ENCODE measurements around the gene RBFOX1.

The RBFOX1 gene

DNA sequence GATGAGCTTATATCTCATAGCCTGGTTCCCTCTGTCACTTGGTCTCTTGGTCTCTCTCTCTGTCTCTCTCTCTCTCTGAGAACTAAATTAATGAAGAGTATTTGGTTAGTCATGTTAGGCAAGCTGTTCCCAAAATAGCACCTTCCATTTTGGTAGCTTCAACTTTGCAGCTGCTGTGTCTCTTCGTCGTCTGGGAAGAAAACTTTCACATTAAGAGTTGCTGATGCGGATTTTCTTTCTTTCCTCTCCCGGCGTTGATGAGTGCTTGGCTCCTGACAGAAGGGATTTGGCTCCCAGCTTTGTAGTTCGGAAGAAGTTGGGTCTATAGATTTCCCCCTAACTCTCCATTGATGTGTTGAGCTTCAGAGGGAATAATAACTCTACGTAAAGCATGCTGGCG, at the start of gene RBFOX1:
Gene RBFOX1, plus strand, starts transcription at position 235 of the 400 bp plus-strand sequence.
- Histone ChIP-seq H3K9ac (ENCODE audit: low read depth in 1 of 2, low read length in 2 of 2) (no peak within 1 kb of the TSS), H3K4me3 (ENCODE audit: low read length in 2 of 2) (no peak within 1 kb of the TSS), H3K27me3 (ENCODE audit: control insufficient read depth in 2 of 2, insufficient read depth in 2 of 2, low read length in 2 of 2) (no peaks in the 10 kb centered on the region), H3K27ac (ENCODE audit: low read depth in 2 of 2, low read length in 2 of 2) (no peak within 1 kb of the TSS), H3K4me1 (ENCODE audit: control insufficient read depth in 2 of 2, insufficient read depth in 2 of 2, low read length in 2 of 2) (no peaks in the 10 kb centered on the region), H3K36me3 (ENCODE audit: control insufficient read depth in 2 of 2, insufficient read depth in 2 of 2, low read length in 2 of 2) (no peaks in the 10 kb centered on the region), H3K9me3 (ENCODE audit: control insufficient read depth in 2 of 2, low read length in 2 of 2) (no peaks in the 10 kb centered on the region)

DNA sequence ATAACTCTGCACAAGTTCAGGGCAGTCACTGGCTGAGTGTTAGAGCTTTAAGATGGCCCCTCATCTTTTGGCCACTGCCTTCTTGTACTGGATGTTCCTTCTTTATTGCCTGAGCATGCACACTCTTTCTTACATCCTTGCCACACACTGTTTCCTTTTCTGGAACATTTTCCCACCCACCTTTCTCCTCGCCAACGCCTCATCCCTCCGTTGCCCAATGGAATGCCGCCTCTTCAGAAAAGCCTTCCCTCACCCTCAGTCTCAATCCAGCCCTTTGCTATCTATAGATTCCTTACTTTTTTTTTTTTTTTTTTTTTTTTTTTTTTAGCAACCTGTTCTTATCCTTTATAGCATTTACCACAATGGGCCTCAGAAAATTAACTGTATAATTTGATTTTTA, 47.9 kb upstream of the RBFOX1 start:
- no peaks in the 10 kb centered on the region for H3K27me3 ChIP-seq (ENCODE audit: control insufficient read depth in 2 of 2, insufficient read depth in 2 of 2, low read length in 2 of 2)
- H3K9me3 ChIP-seq (ENCODE audit: control insufficient read depth in 2 of 2, low read length in 2 of 2), result no peaks in the 10 kb centered on the region
- H3K9ac ChIP-seq (ENCODE audit: low read depth in 1 of 2, low read length in 2 of 2), result no peak overlapping the region
- H3K4me3 ChIP-seq (ENCODE audit: low read length in 2 of 2), result no peak overlapping the region
- no peak overlapping the region for H3K27ac ChIP-seq (ENCODE audit: low read depth in 2 of 2, low read length in 2 of 2)
- no peaks in the 10 kb centered on the region for H3K36me3 ChIP-seq (ENCODE audit: control insufficient read depth in 2 of 2, insufficient read depth in 2 of 2, low read length in 2 of 2)
- no peaks in the 10 kb centered on the region for H3K4me1 ChIP-seq (ENCODE audit: control insufficient read depth in 2 of 2, insufficient read depth in 2 of 2, low read length in 2 of 2)

DNA sequence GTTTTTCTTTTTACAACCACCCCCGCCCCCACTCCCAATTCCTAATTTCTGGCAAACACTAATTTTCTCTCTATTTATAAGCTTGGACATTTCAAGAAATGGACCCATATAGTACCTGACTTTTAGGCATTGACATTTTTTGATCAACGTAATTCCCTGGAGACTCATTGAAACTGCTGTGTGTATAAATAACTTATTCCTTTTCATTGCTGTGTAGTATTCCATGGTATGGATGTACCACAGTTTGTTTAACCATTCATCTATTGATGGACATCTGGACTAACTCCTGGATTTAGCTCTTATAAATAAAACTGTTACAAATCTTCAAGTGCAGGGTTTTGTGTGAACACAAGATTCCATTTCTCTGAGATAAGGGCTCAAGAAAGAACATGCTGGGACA, 47.1 kb upstream of the RBFOX1 start:
- H3K9me3 ChIP-seq (ENCODE audit: control insufficient read depth in 2 of 2, low read length in 2 of 2), result no peaks in the 10 kb centered on the region
- H3K4me3 ChIP-seq (ENCODE audit: low read length in 2 of 2), result no peak overlapping the region
- H3K36me3 ChIP-seq (ENCODE audit: control insufficient read depth in 2 of 2, insufficient read depth in 2 of 2, low read length in 2 of 2), result no peaks in the 10 kb centered on the region
- H3K9ac ChIP-seq (ENCODE audit: low read depth in 1 of 2, low read length in 2 of 2), result no peak overlapping the region
- H3K4me1 ChIP-seq (ENCODE audit: control insufficient read depth in 2 of 2, insufficient read depth in 2 of 2, low read length in 2 of 2), result no peaks in the 10 kb centered on the region
- H3K27ac ChIP-seq (ENCODE audit: low read depth in 2 of 2, low read length in 2 of 2), result no peak overlapping the region
- no peaks in the 10 kb centered on the region for H3K27me3 ChIP-seq (ENCODE audit: control insufficient read depth in 2 of 2, insufficient read depth in 2 of 2, low read length in 2 of 2)

DNA sequence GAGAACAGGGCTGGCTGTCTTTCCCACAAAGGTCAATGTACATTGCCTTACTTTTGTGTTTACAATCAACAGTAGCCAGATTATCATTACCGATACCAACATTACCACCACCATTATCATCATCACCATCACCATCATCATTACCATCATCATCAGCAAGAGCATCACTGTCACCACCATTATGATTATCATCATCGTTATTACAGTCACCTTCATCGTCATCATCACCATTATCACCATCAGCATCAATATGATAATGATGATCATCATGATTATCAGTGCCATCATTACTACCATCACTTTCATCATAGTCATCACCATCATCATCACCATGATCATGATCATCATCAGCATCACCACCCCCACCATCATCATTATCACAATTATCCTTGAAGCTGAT, 43.3 kb upstream of the RBFOX1 start:
- no peak overlapping the region for H3K9ac ChIP-seq (ENCODE audit: low read depth in 1 of 2, low read length in 2 of 2)
- no peaks in the 10 kb centered on the region for H3K36me3 ChIP-seq (ENCODE audit: control insufficient read depth in 2 of 2, insufficient read depth in 2 of 2, low read length in 2 of 2)
- H3K4me3 ChIP-seq (ENCODE audit: low read length in 2 of 2), result no peak overlapping the region
- H3K27ac ChIP-seq (ENCODE audit: low read depth in 2 of 2, low read length in 2 of 2), result no peak overlapping the region
- H3K9me3 ChIP-seq (ENCODE audit: control insufficient read depth in 2 of 2, low read length in 2 of 2), result no peaks in the 10 kb centered on the region
- H3K4me1 ChIP-seq (ENCODE audit: control insufficient read depth in 2 of 2, insufficient read depth in 2 of 2, low read length in 2 of 2), result no peaks in the 10 kb centered on the region
- no peaks in the 10 kb centered on the region for H3K27me3 ChIP-seq (ENCODE audit: control insufficient read depth in 2 of 2, insufficient read depth in 2 of 2, low read length in 2 of 2)

DNA sequence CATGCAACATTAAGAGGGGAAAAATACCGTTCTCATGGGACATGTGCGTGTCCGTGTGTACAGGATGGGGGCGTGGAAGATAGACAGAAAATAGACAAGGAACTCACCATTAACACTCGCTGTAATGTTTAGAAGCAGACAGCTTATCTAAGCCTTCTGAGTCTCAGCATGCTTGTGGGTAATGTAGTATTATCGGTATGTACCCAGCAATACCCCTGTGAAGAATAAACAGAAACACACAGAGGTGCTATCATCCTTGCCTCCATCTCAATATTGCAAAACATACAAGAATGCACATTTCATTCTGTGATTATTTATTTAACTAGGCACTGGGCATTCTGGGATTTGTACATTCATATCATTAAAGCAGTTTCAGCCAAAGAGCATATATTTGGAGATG, 42.0 kb upstream of the RBFOX1 start:
- no peaks in the 10 kb centered on the region for H3K4me1 ChIP-seq (ENCODE audit: control insufficient read depth in 2 of 2, insufficient read depth in 2 of 2, low read length in 2 of 2)
- no peaks in the 10 kb centered on the region for H3K9me3 ChIP-seq (ENCODE audit: control insufficient read depth in 2 of 2, low read length in 2 of 2)
- H3K4me3 ChIP-seq (ENCODE audit: low read length in 2 of 2), result no peak overlapping the region
- H3K27ac ChIP-seq (ENCODE audit: low read depth in 2 of 2, low read length in 2 of 2), result no peak overlapping the region
- no peak overlapping the region for H3K9ac ChIP-seq (ENCODE audit: low read depth in 1 of 2, low read length in 2 of 2)
- no peaks in the 10 kb centered on the region for H3K27me3 ChIP-seq (ENCODE audit: control insufficient read depth in 2 of 2, insufficient read depth in 2 of 2, low read length in 2 of 2)
- no peaks in the 10 kb centered on the region for H3K36me3 ChIP-seq (ENCODE audit: control insufficient read depth in 2 of 2, insufficient read depth in 2 of 2, low read length in 2 of 2)

DNA sequence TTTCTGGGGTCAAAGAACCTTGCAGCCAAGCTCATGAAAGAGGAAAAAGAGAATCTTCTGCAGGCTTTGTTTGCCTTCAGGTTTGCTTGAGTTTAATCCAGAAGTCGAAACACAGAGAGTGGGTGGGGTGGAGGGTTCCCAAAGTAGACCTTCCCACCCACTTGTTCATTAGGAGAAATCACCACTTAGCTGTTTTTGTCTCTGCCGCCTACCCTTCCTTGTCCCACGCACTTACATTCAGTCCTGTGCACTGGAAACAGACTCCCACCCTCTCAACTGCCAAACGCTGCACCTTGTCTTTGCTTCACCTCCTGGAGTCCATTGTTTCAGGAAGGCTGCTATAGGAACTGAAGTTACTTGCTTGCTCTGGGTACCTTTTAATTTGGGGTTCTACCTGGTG, 38.6 kb upstream of the RBFOX1 start:
- Histone ChIP-seq H3K9ac (ENCODE audit: low read depth in 1 of 2, low read length in 2 of 2) (no peak overlapping the region), H3K27me3 (ENCODE audit: control insufficient read depth in 2 of 2, insufficient read depth in 2 of 2, low read length in 2 of 2) (no peaks in the 10 kb centered on the region), H3K36me3 (ENCODE audit: control insufficient read depth in 2 of 2, insufficient read depth in 2 of 2, low read length in 2 of 2) (no peaks in the 10 kb centered on the region)

DNA sequence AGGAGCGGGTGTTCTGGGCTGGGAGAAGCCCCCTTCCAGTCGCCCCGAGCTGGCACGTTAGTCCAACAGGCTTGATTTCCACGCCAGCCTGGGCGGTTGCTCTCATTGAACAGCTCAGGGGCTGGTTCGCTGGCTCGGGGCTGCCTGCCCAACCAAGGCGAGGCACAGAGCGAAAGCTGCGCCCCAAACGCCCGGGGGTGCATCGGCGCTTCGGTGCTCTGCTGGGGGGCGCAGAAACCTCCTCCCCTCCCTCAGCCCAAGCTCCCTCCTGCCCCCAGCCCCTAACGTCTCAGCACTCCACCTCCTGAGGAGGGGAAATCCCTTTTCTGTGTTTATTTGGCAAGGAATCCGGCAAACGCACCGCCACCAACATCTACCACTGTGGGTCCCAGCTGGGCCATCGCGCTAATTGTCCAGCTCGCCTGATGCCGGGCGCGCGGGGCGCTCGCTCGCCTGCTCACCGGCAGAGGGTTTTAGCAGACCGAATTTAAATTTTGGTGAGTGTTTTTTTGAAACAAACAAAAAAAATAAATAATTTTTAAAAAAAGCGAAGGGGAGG, 29.5 kb upstream of the RBFOX1 start:
- Histone ChIP-seq H3K9me3 (ENCODE audit: control insufficient read depth in 2 of 2, low read length in 2 of 2) (no peaks in the 10 kb centered on the region), H3K4me1 (ENCODE audit: control insufficient read depth in 2 of 2, insufficient read depth in 2 of 2, low read length in 2 of 2) (no peaks in the 10 kb centered on the region), H3K9ac (ENCODE audit: low read depth in 1 of 2, low read length in 2 of 2) (no peak overlapping the region), H3K27me3 (ENCODE audit: control insufficient read depth in 2 of 2, insufficient read depth in 2 of 2, low read length in 2 of 2) (peaks cover 2 to 6% of the 10 kb centered on the region in 2 donors), H3K4me3 (ENCODE audit: low read length in 2 of 2) (peak overlapping the region in 1 of 2 donors; percentile 4), H3K36me3 (ENCODE audit: control insufficient read depth in 2 of 2, insufficient read depth in 2 of 2, low read length in 2 of 2) (no peaks in the 10 kb centered on the region), H3K27ac (ENCODE audit: low read depth in 2 of 2, low read length in 2 of 2) (no peak overlapping the region)

More for the DNA sequence above, 38.6 kb upstream of the RBFOX1 start:
- no peak overlapping the region for H3K4me3 ChIP-seq (ENCODE audit: low read length in 2 of 2)
- H3K9me3 ChIP-seq (ENCODE audit: control insufficient read depth in 2 of 2, low read length in 2 of 2), result no peaks in the 10 kb centered on the region
- H3K27ac ChIP-seq (ENCODE audit: low read depth in 2 of 2, low read length in 2 of 2), result no peak overlapping the region
- H3K4me1 ChIP-seq (ENCODE audit: control insufficient read depth in 2 of 2, insufficient read depth in 2 of 2, low read length in 2 of 2), result no peaks in the 10 kb centered on the region

DNA sequence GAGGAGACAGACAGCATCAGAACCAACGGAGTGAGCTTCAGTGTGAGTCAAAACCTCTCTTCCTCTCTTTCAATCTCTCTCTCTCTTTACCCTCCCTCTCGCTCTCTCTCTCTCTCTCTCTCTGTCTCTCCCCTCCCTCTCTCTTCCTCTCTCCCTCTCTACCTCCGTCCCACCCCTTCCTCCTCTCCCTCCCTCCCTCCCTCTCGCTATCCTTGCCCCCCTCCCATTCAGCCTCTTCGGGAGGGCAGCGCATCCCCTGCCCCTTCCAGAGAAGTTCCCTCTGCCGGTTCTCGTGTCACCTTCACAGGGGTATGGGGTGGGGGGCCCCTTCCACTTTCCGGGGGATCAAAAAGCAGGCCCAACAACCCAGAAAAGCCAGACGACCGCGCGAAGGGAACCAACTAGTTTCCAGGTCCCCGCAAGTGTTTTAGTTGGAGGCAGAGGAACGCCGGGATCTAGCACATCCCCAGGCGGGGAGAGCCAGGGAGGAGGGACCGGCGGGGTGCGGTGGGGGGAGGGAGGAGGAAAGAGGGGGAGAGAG, 28.9 kb upstream of the RBFOX1 start:
- H3K4me1 ChIP-seq (ENCODE audit: control insufficient read depth in 2 of 2, insufficient read depth in 2 of 2, low read length in 2 of 2), result no peaks in the 10 kb centered on the region
- H3K9ac ChIP-seq (ENCODE audit: low read depth in 1 of 2, low read length in 2 of 2), result no peak overlapping the region
- H3K9me3 ChIP-seq (ENCODE audit: control insufficient read depth in 2 of 2, low read length in 2 of 2), result no peaks in the 10 kb centered on the region
- no peak overlapping the region for H3K27ac ChIP-seq (ENCODE audit: low read depth in 2 of 2, low read length in 2 of 2)
- no peak overlapping the region for H3K4me3 ChIP-seq (ENCODE audit: low read length in 2 of 2)
- no peaks in the 10 kb centered on the region for H3K36me3 ChIP-seq (ENCODE audit: control insufficient read depth in 2 of 2, insufficient read depth in 2 of 2, low read length in 2 of 2)
- H3K27me3 ChIP-seq (ENCODE audit: control insufficient read depth in 2 of 2, insufficient read depth in 2 of 2, low read length in 2 of 2), result peaks cover 2 to 6% of the 10 kb centered on the region in 2 donors

DNA sequence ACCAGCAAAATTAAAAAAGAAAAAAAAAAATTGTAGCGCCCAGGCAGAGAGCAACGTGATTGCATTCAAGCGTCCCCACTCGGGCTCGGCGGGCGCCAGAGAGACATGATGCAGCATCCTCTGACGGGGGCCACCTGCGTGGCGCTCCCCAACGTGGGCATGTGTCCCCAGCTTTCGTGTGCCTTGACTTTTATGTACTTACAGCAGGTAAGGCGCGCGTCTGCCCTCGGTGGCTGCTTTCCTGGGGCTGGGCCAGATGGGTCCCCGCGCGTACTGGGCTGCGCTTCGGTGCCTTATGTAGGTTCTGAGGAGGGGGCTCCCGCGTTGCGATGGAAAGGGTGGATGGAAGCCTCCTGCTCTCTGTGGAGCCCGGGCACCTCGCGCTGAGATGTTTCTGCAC, 28.4 kb upstream of the RBFOX1 start:
- no peak overlapping the region for H3K4me3 ChIP-seq (ENCODE audit: low read length in 2 of 2)
- H3K36me3 ChIP-seq (ENCODE audit: control insufficient read depth in 2 of 2, insufficient read depth in 2 of 2, low read length in 2 of 2), result no peaks in the 10 kb centered on the region
- H3K27me3 ChIP-seq (ENCODE audit: control insufficient read depth in 2 of 2, insufficient read depth in 2 of 2, low read length in 2 of 2), result peaks cover 2 to 6% of the 10 kb centered on the region in 2 donors
- H3K4me1 ChIP-seq (ENCODE audit: control insufficient read depth in 2 of 2, insufficient read depth in 2 of 2, low read length in 2 of 2), result no peaks in the 10 kb centered on the region
- H3K9ac ChIP-seq (ENCODE audit: low read depth in 1 of 2, low read length in 2 of 2), result no peak overlapping the region
- H3K27ac ChIP-seq (ENCODE audit: low read depth in 2 of 2, low read length in 2 of 2), result no peak overlapping the region
- no peaks in the 10 kb centered on the region for H3K9me3 ChIP-seq (ENCODE audit: control insufficient read depth in 2 of 2, low read length in 2 of 2)

DNA sequence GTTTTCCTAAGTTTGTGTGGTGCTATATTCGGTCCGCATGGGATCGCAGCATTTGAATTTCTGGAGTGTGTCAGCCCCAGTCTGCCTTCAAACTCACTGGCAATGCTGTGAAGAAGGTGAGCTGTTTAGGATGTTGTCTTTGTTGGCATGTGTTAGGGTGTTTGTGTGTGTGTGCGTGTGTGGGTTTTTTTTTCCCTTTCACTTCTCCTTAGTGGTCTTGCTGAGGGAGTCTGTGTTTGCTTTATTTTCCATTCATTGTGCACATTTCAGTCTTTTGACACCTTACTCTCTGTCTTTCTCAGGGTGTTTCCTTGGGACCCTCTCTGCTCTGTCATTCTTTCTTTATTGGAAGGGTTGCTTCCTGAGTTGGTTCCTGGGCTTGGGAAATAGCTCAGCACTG, 27.7 kb upstream of the RBFOX1 start:
- no peaks in the 10 kb centered on the region for H3K9me3 ChIP-seq (ENCODE audit: control insufficient read depth in 2 of 2, low read length in 2 of 2)
- H3K36me3 ChIP-seq (ENCODE audit: control insufficient read depth in 2 of 2, insufficient read depth in 2 of 2, low read length in 2 of 2), result no peaks in the 10 kb centered on the region
- peaks cover 2 to 6% of the 10 kb centered on the region in 2 donors for H3K27me3 ChIP-seq (ENCODE audit: control insufficient read depth in 2 of 2, insufficient read depth in 2 of 2, low read length in 2 of 2)
- no peak overlapping the region for H3K27ac ChIP-seq (ENCODE audit: low read depth in 2 of 2, low read length in 2 of 2)
- peak overlapping the region in 1 of 2 donors; percentile 13 for H3K4me3 ChIP-seq (ENCODE audit: low read length in 2 of 2)
- no peaks in the 10 kb centered on the region for H3K4me1 ChIP-seq (ENCODE audit: control insufficient read depth in 2 of 2, insufficient read depth in 2 of 2, low read length in 2 of 2)
- no peak overlapping the region for H3K9ac ChIP-seq (ENCODE audit: low read depth in 1 of 2, low read length in 2 of 2)

Measured in mucosa of rectum (tissue), 2 donors.